Rectal smooth muscle tissue (tissue), 1 donor: ENCODE measurements around the gene CHAD.
"Not testable (repeated sequence)": the region's sequence is repeated elsewhere in the genome, so short reads cannot be mapped to it uniquely, and the experiment has no call there.

Source experiments
- H3K27ac ChIP-seq: one replicate; pipeline ENCODE4 v1.7.0; 2013; ENCODE audit warnings: low read depth, low read length, inconsistent platforms
- H3K27me3 ChIP-seq: one replicate; pipeline ENCODE4 v1.7.0; 2013; ENCODE audit warnings: low read length; ENCODE audit not compliant: control insufficient read depth, insufficient read depth
- H3K36me3 ChIP-seq: one replicate; pipeline ENCODE4 v1.7.0; 2013; ENCODE audit warnings: low read length; ENCODE audit not compliant: control insufficient read depth, insufficient read depth
- H3K4me1 ChIP-seq: one replicate; pipeline ENCODE4 v1.7.0; 2013; ENCODE audit warnings: low read length; ENCODE audit not compliant: control insufficient read depth, insufficient read depth
- H3K4me3 ChIP-seq: one replicate; pipeline ENCODE4 v1.7.0; 2013; ENCODE audit warnings: low read length
- H3K9ac ChIP-seq: one replicate; pipeline ENCODE4 v1.7.0; 2013; ENCODE audit warnings: low read length

Gene CHAD

DNA sequence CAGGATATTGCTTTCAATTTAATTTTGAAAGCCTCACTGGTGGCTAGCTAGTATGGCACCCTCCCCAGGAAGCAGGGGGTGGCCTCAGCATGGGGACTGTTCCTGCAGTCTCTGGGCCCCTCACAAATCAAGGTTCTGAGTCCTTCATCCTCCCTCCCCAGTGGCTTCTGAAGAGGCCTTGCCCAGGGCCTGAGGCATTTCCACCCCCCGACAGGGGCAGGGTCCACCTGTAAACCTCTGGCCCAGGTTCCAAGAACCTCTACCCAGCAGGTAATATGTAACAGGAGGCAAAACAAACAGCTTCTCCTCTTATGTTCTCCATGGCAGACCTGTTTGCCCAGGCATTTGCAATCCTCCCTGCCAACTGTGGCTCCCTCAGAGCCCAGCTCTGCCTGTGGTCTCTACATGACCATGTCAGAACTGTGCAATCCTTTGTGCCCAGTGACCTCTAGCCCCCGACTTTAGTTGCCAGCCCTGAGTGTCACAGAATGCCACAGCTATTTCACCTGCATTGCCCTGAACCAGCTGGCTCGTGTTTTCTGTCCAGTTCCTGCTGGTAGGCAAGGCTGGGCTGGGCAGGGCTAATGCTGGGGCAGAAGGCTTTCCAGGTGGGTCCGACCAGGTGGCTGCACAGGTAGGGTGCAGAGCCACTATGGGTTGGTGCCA is 28.4 kb downstream of the CHAD start:
- Histone ChIP-seq H3K36me3 (no peaks in the 10 kb centered on the region), H3K4me3 (no peak overlapping the region), H3K9ac (no peak overlapping the region), H3K4me1 (no peaks in the 10 kb centered on the region), H3K27me3 (no peaks in the 10 kb centered on the region), H3K27ac (no peak overlapping the region)

- no peaks in the 10 kb centered on the region for H3K27me3 ChIP-seq
- H3K4me3 ChIP-seq: no peak overlapping the region
- no peaks in the 10 kb centered on the region for H3K36me3 ChIP-seq
- H3K9ac ChIP-seq: no peak overlapping the region
- no peaks in the 10 kb centered on the region for H3K4me1 ChIP-seq
- H3K27ac ChIP-seq: no peak overlapping the region
These were observed 29.7 kb downstream of the CHAD start for GRCh38 chr17:50439008-50439407.

- Histone ChIP-seq H3K27me3 (no peaks in the 10 kb centered on the region), H3K9ac (no peak overlapping the region), H3K4me3 (no peak overlapping the region), H3K36me3 (no peaks in the 10 kb centered on the region), H3K4me1 (no peaks in the 10 kb centered on the region), H3K27ac (no peak overlapping the region)
These were observed 31.3 kb downstream of the CHAD start for GRCh38 chr17:50437409-50437808.

DNA sequence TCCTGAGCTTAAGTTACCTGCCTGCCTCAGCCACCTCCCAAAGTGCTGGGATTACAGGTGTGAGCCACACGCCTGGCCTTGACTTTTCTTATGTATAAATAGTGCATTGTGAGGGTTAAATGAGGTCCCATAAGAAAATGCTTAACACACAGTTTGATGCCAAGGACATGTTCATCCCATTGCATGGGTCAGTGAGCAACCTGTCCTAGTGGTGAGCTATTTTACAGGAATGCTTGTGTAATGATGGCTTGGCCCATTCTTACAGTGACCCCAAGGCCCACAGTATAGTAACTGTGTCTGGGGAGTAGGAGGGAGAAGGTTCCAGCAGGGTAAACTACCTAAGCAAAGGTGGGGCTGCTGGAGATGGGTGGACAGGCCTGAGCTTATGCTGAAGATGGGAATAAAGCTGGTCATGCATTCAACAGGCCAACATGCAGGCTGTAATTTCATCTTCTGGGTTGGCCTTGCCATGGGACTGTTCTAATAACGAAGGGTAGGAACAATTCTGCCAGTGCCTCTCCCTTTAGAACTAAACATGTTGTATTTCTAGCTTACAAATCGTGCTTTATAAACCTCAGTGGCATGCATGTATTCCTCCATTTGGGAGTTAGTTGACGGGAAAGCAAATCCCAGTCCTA is 36.4 kb downstream of the CHAD start:
- no peaks in the 10 kb centered on the region for H3K36me3 ChIP-seq
- no peaks in the 10 kb centered on the region for H3K27me3 ChIP-seq
- no peak overlapping the region for H3K9ac ChIP-seq
- H3K4me3 ChIP-seq: no peak overlapping the region
- H3K27ac ChIP-seq: no peak overlapping the region
- H3K4me1 ChIP-seq: no peaks in the 10 kb centered on the region

DNA sequence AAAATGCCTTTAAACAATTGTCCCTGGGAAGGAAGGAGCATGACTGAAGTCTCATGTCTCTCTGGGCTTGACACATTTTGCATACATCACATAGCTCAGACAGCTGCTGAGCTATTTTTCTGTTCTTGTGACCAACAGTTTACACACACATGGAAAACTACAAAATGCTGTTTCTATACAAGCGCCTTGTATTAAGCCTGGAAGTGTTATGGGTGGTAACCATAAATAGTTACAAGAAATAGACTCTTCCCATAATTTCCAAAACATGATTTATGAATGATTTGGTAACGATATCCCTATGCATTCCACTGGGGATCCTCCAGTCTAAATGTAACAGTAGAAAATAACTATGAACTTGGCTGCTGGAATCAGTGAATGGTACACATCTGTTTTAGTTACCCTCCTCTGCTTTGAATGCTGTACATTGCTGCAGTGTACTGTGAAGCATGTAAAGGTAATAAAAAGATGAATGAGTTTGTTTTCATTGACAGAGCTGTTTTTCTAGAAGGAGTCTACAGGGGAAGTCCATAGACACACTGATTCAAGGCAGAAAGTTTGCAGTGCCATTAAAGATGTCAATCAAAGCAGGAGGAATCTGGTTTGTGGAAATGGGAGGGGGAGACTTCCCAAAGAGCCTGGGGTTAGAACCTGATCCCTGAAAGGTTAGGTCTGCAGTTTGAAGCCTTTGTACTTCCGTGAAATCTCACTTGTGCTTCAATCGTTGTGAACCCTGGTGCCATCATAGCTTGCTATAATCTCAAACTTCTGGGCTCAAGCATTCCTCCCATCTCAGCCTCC is 37.7 kb downstream of the CHAD start:
- H3K4me3 ChIP-seq: no peak overlapping the region
- no peak overlapping the region for H3K27ac ChIP-seq
- no peaks in the 10 kb centered on the region for H3K27me3 ChIP-seq
- no peaks in the 10 kb centered on the region for H3K36me3 ChIP-seq
- no peak overlapping the region for H3K9ac ChIP-seq
- no peaks in the 10 kb centered on the region for H3K4me1 ChIP-seq

DNA sequence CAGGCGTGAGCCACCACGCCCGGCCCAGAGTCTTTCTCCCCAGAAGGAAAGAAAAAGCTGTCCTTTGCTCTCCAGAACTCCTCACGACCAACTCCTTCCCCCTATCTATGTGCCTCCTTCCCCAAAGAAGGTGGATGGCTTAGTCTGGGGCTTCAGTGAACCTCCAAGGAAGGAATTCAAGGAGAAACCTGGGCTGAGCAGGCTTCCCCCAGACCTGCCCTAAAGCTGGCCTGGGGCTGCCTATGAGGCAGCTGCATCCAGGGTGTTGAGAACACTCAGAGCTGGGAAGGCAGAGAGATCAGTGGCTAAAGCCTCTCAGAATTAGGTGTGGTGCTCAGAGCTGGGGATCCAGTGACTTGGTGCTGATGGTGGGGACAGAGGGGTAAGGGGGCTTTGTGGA is 38.9 kb downstream of the CHAD start:
- Histone ChIP-seq H3K9ac (no peak overlapping the region), H3K4me1 (no peaks in the 10 kb centered on the region), H3K36me3 (no peaks in the 10 kb centered on the region), H3K27ac (no peak overlapping the region), H3K4me3 (no peak overlapping the region), H3K27me3 (no peaks in the 10 kb centered on the region)

DNA sequence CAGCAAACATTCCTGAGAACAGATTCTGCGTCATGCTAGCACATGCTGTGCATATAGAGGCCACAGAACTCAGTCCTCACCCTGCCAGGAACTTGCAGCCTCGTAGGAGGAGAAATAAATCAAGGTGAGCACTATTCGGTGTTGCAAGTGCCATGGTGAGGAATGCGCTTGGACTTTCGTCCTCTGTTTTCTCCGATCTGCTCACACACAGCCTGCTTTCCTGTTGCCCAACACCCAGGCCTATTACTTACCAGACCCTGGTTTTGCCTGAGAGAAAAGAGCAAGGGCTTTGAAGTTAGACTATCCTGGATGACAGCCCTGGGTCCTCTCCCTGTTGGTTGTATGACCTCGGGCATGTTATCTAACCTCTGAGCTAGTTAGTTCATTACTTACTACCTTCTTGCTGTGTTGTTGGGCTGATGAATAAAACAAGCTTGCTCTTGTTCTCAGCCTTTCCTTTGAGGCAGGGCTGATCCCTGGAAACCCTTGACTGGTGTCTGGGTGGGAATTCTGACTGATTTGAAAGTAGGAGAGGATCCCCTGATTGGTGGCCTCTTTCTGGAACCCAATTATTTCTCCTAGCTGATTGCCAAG is 39.8 kb downstream of the CHAD start:
- no peak overlapping the region for H3K9ac ChIP-seq
- no peak overlapping the region for H3K4me3 ChIP-seq
- no peaks in the 10 kb centered on the region for H3K4me1 ChIP-seq
- no peak overlapping the region for H3K27ac ChIP-seq
- H3K27me3 ChIP-seq: no peaks in the 10 kb centered on the region
- H3K36me3 ChIP-seq: no peaks in the 10 kb centered on the region

GRCh38 chr17:50428126-50428525 is 40.6 kb downstream of the CHAD start:
- H3K9ac ChIP-seq: not testable (repeated sequence)

DNA sequence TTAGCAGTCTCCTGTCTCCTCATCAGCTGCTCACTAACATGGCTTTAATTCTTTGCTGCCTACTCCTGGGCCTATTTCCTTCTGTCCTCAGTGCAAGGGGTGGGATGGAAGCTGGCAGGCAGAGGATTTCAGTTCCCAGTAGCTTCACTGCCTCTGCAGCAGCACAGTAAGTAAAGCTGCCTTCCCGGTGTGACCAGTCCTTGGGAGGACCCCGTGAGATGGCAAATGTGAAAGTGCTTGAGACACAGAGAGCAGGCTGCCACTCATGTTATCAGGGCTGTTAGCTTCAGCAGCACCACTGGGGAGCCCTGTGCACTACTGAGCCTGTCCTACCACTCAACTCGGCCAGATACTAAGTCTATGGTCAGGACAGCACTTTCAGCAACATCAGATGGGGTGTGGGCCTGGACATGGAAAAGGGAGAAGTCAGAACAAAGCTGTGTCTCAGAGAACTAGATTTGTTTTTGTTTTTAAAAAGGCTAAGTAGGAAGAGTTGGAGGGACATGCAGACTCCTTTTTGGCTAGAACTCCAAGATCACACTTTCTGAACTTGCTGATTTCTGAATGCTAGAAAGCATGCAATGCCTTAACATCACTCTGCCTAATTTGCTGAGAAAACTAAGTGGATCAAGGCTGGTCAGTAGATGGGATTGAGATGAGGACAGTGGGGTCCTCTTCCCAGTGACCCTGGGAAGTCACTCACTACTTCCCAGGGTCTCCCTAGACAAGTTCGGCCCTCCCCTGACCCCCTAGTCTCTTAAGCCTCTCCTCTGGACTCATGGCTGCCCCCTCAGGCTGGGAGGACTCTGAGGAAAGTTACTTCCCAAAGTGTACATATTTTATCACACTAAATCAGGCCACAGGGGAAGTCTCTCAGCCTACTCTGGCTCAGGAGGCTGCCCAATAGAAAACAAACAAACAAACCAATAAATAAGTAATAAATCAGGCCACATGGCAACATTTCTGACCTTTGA is 41.6 kb downstream of the CHAD start:
- H3K9ac ChIP-seq: peak overlapping the region; percentile 8
- H3K4me3 ChIP-seq: peak overlapping the region; percentile 70
- peak overlapping the region; percentile 38 for H3K27ac ChIP-seq
- no peaks in the 10 kb centered on the region for H3K4me1 ChIP-seq
- no peaks in the 10 kb centered on the region for H3K36me3 ChIP-seq
- no peaks in the 10 kb centered on the region for H3K27me3 ChIP-seq

More at GRCh38 chr17:50428126-50428525, 40.6 kb downstream of the CHAD start:
- not testable (repeated sequence) for H3K27me3 ChIP-seq, H3K27ac ChIP-seq, H3K4me3 ChIP-seq, H3K36me3 ChIP-seq, H3K4me1 ChIP-seq

DNA sequence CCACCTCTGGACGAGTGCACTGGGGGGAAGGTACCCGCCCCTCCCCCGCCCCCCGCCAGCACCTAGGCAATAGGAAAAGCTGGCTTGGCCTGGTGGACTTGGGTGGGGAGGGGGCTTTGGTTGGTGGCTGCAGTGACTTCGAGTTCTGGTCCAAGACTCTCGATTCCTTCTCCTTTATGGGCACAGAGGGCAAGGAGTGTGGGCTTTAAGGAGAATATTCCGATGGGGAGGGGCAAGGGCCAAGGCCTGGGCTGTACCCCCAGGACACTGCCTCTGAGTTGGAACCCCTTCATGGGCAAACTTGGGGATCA is 42.3 kb downstream of the CHAD start:
- Histone ChIP-seq H3K4me3 (peak overlapping the region; percentile 70), H3K9ac (peak overlapping the region; percentile 8), H3K27me3 (no peaks in the 10 kb centered on the region), H3K36me3 (no peaks in the 10 kb centered on the region), H3K4me1 (no peaks in the 10 kb centered on the region), H3K27ac (peak overlapping the region; percentile 38)

DNA sequence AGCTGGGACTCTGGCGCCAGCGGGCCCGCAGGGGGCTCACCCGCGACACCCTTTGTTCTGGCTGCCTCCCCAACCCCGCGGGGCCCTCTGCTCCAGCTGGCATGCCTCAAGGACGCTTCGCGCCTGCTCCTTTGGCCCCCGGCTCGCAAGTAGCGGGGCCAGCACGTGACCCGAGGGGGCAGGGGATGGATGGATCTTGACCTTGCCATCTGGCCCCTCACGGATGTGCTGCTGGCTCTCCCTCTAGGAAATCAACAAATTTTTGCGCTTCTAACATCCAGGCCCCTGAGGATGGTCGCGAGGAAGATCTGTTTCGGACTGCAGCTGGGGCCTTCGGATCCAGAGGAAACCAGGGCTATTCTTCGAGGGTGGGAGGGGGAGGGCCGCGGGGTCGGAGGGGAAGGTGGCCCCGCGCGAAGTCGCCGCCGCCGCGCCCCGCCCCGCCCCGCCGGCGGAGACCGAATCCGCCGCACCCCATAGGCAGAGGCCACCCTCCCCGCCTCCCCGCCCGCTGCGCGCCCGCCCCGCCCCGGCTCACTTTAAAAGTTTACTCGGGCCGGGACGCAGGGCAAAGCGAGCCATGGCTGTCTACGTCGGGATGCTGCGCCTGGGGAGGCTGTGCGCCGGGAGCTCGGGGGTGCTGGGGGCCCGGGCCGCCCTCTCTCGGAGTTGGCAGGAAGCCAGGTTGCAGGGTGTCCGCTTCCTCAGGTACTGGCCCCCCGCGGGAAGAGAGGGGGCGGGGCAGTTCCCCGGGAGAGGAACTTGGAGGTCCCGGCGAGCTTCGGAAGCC is 42.8 kb downstream of the CHAD start, which contains the start of gene ACSF2:
Gene ACSF2 (plus strand): TSS at position 537 of the 790 bp plus-strand sequence. CDS start 44 bp downstream, at position 581.
- no peaks in the 10 kb centered on the region for H3K27me3 ChIP-seq
- H3K9ac ChIP-seq: peak within 1 kb of the TSS; percentile 19
- no peaks in the 10 kb centered on the region for H3K36me3 ChIP-seq
- no peaks in the 10 kb centered on the region for H3K4me1 ChIP-seq
- peak within 1 kb of the TSS; percentile 65 for H3K27ac ChIP-seq
- peak within 1 kb of the TSS; percentile 74 for H3K4me3 ChIP-seq
